Bone marrow (tissue), 2 donors: ENCODE data around the gene DACH2.

Experiments
- DNase-seq, 2 donors: peaks; one replicate each; lab custom pipeline; 2025; lab: John Stamatoyannopoulos, UW

The DACH2 gene

DNA sequence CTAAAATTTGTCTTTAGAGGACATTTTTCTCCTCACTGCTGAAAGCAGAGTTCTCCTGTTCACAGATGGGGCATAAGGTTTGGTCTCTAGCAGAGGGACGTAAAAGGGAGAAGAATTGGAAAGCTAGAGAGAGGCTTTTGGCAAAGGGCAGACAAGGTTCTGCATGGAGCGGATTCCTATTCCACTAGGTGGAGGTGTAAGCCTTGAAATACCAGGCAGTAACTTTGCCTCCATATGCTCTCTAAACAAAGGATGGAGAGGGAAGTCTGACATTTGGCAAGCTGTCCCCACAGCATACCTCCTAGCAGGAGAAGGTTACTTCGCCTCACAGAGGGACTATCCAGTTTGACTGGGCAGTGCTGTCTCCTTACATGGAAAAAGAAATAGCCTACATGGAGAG is 174.7 kb downstream of the DACH2 start:
- DNase-seq = no peak

DNA sequence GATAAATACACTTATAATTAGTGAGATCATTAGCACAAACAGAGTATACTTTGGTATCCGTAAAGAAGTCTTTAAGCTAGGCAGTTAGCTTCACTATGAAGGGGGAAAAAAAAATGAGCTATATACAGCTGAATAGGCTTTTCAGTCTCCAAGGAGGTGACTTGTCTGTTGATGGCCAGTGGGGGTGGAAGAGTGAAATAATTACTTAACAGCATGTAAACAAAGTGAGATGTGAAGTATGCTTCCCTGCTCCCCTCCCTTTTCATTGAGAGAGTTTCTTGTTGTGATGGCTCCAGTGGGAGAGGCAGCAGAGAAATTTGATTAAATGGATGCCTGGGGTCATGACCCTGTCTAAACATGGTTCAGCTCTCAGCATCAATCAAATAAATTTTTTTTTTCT is 180.9 kb downstream of the DACH2 start:
- no peak for DNase-seq

DNA sequence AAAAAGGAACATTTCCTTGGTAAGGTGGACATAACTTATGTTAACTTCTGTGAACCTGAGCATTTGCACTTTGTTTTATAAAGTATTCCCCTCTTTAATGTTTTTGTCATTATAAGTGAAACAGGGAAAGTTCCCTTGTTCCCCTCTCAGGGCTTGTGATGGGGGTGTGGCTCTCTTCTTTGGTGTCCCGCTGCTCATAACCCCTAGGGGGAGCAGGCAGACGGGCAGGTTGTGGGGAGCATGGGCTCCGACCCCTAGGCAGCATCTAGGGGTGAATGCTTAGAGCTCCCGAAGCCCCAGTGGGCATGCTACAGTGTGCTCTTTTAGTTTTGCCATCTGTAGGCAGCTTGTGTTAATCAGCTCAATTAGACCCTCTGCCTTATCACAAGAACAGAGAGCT is 200.4 kb downstream of the DACH2 start:
- DNase-seq = no peak

DNA sequence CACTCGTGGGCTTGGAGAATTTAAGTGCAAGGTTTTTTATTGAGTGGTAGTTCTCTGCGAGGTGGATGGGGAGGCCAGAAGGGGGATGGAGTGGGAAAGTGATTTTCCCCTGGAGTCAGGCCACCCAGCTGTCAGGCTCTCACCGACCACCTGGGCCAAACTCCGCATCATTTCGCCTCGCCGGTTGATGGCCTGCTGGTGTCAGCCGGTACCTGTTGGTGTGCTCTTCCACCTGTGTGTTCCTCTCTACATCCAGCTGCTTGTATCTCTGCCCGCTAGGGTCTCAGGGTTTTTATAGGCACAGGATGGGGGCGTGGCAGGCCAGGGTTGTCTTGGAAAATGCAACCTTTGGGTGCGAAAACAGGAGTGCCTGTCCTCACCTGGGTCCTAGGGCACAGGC is 200.9 kb downstream of the DACH2 start:
- DNase-seq = no peak

DNA sequence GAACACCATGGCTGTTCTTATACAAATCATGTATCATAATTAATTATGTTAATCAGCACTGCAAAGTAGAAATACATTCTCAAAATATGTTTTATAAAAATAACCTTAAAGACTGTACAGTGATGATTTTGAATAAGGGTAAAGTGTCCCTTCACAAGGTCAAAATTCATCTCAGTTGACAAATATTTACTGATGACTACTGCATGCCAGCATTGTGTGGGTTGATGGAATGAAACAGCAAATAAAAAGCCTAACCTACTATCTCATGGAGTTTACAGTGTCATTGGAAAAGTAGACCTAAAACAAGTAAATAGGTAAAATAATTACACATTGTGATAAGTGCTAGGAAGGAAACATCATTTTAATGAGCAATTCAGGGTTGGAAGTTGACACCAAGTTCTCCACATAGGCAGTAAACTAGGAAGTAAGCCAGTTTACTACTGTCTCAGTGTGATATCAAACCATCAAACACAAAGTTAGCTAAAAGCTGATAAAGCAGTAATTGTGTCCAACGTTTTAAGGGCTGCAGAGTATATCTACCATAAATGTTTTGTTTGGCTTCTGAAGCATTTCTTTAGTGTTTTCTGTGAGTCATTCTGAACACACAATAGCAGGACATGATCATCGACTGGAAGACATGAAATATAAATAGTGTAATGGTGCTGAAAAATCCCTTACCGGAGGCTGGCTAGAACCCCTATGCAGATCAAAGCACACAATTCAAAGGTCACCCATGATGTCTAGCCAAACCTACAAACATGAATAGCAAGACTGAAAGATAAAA is 221.8 kb downstream of the DACH2 start:
- DNase-seq = no peak

DNA sequence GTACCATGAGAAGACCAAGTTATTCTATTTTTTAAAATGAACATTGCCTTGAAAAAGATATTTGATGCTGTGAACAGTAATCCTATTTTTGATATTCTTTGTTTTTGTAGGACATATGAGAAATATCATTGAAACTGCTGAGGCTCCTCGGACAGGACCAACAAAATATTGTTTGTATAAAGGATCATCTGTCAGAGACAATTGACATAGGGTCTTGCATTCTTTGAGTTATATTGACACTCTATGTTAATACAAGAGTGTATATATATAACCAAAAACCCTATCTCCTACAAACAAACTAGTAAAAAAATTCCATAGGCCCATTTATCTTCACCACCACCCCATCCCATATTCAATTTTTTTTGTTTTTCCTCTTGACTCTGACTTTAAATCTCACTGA is 222.7 kb downstream of the DACH2 start:
- DNase-seq = no peak

DNA sequence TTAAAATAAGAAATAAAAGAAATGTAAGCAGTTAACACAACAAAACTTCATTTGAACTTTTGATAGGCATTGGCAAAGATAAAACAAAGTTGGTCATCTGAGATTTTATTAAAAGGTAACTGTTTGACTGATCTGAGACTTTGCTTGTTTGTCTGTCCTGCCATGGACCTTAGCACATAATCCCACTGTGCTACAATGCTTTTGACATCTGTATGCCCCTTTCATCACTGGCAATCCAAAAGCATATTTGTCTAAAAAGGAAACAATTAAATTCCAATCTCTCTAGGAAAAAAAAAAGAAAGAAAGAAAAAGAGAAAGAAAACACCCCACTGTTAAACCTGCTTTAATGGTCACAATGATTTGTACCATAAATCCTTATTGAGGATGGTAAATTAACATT is 231.0 kb downstream of the DACH2 start:
- no peak for DNase-seq

DNA sequence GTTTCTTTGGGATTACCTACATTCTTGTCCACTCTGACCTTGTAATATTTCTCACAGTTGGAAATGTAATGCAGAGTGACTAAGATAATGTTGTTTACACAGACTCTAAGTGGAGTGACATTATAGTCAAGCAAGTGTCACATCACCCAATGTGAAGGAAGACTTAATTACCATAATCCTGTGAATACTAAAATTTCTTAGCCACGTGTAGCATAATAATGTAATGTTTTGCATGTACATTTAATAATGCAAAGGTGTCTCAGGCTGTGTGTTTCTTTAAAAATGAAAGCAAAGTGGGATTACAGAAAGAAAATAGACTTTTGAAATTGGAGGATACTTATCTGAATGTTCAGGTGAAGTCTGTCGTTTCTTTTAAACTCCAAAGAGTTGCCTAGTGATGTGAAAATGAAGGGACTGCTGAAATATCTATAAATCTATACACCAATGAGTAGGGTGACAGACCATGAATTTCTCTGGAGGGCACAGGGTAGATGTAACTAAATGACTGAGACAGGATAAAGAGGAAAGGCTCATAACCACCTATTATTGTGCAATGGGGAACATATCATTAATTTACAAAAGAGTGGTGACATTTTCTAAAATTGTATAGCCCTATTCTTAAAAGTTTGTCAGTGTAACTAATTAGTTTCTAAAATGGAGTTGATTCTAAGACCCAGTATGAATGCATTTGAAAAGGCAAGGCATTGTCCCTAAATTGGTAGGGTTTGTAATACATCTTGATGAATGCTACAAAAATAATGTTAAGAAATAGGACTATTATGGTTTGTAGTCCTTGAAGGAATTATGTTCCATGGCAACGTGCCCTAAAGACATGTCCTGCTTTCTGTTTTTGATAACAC is 235.7 kb downstream of the DACH2 start:
- DNase-seq = no peak

DNA sequence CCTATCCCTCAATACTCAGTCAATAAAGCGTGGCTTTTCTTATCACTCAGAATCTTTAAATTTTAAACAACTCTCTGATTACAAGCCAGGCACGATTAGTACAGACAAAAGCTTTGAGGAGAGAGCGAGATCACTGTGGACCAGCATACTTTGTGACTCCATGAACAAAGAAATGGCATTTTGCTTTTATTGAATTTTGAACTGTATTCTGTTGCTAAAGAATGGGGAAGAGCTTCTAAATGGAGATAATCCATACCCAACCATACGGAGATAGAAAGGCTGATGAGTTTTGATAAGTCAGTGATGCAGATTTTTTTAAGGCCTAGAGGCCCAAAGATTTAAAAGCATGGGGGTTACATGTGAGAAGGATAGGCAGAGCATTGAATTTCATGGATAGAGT is 259.1 kb downstream of the DACH2 start:
- no peak for DNase-seq

DNA sequence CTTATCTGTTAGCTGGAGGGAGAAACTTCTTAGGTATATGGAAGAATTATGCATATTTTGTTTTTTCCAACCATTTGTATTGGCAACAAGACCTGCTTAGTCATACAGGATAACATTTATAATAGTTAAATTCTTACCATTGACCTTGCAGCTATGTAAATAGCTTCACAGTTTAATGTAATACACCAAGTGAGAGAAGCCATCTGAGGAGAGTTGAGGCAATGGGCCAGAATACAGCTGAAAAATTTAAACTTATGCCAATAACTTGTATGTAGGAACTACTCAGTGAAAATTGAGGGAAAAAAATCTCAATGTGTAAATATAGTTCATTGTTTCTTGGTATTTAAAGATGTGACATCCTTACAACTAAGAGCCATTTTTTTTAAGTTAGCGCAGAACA is 273.5 kb downstream of the DACH2 start:
- no peak for DNase-seq

DNA sequence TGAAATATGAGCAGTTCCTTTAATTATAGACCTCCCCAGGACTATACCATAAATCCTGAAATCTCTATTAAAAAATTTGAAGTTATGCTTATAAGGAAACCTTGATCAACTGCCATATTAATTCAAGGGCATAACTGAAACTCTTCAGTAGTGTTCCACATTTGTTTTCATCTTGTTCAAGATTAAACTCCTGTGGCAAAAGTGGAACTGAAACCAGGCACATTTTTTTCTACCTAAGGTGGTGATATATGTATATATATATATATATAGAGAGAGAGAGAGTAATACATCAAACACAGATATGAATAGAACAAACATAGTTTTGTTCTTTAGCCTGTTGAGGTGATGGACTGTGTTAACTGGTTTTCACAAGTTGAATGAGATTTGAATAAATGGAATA is 287.9 kb downstream of the DACH2 start:
- no peak for DNase-seq

DNA sequence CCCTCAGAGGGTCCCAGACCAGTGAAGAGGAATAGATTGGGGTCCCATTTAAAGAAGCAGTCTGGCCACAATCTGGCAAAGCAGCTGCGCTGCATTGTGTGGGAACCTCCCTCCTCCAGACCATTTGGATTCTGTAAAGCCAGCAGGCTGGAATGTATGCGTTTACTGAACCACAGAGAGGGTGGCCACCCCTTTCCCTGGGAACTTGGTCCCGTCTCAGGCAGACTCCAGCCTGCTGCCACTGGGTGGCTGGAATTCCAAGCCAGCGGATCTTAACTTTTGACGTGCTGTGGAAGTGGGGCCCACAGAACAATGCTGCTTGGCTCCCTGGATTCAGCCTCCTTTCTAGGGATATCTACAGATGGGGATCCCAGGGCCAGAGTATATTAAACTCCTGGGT is 307.2 kb downstream of the DACH2 start:
- DNase-seq = no peak

DNA sequence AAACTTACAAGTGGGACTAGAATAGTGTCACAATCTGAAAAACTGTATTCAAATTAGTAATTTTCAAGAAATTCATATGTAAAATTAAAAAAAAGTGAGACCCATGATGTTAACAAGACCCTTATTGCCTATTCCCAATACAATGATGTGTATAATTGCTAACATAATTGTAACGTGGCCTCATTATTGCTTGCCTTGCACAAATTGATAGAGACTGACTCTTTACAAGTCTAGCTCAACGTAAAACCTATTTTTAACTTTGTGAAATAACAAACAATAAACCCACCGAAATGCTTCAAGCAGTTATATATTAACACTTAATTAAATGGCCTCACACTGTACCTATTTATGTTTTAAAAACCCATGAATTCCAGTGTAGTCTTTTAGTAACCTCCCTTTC is 312.5 kb downstream of the DACH2 start:
- DNase-seq = no peak

DNA sequence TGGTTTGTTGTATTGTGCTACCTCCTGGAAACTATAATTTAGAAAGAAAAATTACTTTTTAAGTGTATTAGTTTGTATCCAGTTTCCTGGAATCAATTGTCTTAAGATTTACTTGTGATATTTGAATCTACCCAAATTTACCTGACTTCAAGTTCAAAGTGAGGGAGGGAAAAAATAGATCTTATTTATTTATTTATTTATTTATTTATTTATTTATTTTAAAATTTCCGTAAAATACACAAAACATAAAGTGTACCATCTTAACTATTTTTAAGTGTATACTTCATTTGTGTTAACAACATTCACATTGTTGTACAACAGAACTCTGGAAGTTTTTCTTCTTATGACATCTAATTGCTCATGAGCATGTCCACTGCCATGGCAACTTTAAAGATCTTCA is 356.0 kb downstream of the DACH2 start:
- no peak for DNase-seq

DNA sequence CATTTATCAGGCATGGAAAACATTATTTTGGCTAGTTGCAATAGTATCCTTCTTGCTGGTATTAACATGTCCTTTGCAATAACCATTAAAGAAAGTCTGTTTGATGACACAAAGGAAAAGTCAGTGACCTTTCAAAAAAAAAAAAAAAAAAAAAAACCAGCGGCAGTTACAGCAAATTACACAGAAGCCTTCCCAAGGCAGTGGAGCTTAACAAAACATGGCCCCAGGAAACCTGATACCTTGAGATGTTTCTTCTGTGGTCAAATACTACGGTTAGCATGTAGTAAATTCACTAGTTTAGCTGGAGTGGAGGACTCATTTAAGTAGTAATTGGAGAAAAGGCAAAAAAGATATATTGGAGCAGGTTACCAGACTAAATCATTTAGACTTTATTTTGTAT is 359.1 kb downstream of the DACH2 start:
- no peak for DNase-seq

DNA sequence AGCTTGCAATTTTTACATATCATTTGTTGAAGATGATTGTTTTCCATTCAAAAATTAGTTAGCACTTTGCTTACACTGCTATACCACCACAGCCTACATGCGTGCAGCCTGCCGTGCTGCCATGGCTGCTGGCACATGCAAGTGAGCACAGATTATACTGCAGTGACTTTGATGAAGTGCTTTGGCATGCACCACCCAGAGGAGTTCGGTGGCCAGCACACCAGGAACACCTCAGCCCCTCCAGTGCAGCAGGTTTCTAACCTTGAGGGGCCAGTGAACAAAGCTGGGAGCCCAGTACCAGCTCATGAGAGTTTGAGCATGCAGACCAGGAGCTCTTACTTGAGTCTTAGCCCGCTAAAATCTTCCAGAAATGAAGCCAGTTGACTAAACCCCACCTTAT is 431.5 kb downstream of the DACH2 start:
- DNase-seq = no peak

DNA sequence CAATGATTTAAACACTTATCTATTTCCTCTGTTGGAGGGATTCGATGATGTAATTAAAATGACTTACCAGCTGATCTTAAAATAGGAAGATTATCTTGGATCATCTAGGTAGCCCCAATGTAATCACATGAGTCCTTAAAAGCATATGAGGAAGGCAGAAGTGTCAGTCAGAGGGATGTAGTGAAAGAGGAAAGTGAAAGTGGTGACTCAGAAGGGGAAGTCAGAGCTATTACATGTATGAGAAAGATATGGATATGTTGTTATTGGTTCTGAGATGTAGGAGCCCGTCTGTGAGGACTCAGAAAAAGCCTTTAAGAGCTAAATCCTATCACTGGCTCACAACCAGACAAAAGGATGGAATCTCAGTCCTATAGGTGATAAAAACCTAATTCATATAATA is 456.4 kb downstream of the DACH2 start:
- DNase-seq = no peak

DNA sequence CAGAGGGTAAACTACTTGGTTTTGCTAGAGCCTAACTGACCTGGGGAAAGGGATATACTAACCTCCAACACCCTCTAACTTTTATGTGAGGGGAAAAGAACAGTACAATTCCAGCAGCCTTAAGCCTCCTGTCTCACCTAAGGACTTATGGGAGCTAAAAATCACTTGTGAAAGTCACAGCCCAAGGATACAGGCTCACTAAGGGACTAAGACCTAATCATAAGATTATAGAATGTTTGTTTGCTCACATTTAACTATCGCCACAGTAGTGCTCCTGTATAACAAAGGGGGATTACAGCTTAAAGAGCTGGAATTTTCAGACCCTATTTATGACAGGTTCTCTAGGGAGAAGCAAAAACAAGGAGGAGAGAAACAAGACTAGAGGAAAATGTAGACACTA is 548.7 kb downstream of the DACH2 start:
- DNase-seq = no peak

DNA sequence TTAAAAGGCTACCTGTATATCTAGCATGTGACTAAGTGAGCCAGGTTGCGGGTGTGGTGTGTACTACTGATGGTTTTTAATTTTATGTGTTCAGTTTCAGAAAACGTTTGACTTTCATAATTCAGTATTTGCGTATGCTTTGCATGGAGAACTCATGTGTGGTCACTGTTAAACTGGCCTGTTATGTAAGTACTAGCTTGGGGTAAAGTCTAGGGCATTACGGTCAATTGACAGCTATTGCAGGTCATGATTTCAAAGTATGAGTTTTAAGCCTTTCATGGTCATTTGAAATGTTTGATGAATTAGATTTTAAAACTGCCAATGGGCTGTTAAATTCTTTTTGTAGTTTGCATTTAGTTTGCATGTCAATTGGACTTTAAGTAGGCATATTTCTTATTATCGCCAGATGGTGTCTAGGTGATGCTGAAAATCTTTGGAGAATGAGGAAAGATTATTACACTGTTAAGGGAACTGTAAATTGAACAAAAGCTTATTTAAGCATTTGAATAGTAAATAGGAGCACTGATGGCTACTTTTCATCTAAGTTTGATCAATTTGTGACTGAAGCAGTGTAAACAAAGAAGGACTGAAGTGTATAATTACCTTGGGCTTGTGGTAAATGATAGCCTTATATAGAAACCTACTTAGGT is 563.4 kb downstream of the DACH2 start:
- no peak for DNase-seq

DNA sequence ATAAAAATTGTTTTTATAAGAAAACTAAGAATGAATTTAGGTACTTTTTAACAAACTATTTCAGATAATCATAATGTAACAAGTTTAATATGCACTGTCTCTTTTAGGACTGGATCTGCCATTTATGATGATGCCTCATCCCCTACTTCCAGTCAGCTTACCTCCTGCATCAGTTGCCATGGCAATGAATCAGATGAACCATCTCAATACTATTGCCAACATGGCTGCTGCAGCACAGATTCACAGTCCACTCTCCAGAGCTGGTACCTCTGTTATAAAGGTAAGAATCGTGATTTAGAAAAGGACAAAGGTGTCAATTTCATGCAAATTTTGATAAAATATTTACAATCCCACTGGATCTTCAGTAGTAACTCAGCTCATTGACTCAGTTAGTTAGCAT is 566.2 kb downstream of the DACH2 start:
- DNase-seq = no peak

DNA sequence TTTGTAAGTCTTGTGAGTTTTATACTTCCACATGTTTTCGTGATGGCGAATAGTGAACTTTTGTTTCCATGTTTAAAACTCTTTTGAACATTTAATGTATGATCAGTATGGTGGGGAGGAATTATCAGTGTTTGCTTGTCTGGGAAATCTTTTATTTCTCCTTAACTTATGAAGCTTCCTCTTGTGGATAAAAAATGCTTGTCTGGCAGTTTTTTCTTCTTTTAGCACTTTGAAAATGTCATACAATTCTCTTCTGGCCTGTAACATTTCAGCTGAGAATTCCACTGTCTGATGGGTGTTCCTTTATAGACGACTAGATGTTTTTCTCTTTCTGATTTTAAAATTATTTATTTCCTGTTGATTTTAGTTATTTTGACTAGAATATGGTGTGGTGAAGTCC is 576.0 kb downstream of the DACH2 start:
- no peak for DNase-seq

DNA sequence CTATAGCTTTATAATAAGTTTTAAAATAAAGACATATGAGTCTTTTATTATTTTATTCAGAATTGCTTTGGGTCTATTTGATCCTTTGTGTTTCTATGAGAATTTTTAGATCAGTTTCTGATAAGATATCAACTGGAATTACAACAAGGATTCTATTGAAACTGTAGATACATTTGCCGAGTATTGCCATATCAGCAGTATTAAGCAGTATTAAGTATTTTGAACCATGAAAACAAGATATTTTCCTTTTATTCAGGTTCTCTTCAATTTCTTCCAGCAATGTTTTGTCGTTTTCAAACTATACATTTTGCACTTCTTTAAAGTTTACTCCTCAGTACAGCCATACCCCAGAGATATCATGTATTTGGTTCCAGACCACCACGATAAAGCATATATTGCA is 598.8 kb downstream of the DACH2 start:
- DNase-seq = no peak

DNA sequence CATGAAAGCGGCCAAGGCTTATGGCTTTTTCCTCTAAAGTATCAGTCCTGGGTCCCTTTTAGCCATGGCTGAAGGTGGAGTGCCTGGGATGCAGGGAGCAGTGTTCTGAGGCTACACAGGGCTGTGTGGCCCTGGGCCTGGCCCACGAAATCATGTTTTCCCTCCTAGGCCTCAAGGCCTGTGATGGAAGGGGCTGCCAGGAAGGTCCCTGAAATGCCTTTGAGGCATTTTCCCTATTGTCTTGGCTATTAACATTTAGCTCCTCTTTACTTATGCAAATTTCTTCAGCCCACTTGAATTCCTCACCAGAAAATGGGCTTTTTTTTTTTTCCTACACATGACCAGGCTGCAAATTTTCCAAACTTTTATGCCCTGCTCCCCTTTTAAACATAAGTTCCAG is 657.0 kb downstream of the DACH2 start:
- DNase-seq = no peak
